ENCODE data around the gene SPIN1.

The SPIN1 gene

GRCh38 chr9:88388886-88389605, 802 bp downstream of the SPIN1 start:
- peak; percentile 57 for DNase-seq

- no peak for DNase-seq
Measured at GRCh38 chr9:88390371-88390990, 2.2 kb downstream of the SPIN1 start.

- no peak for DNase-seq
Measured at GRCh38 chr9:88391236-88391635, 3.0 kb downstream of the SPIN1 start.

- no peak for DNase-seq
Measured at GRCh38 chr9:88391921-88392320, 3.7 kb downstream of the SPIN1 start.

GRCh38 chr9:88392549-88392948, 4.3 kb downstream of the SPIN1 start:
- DNase-seq = no peak

GRCh38 chr9:88396836-88397577, 8.8 kb downstream of the SPIN1 start:
- no peak for DNase-seq

GRCh38 chr9:88398016-88398415, 9.8 kb downstream of the SPIN1 start:
- DNase-seq = no peak

GRCh38 chr9:88399966-88400365, 11.7 kb downstream of the SPIN1 start:
- DNase-seq = no peak

- DNase-seq = no peak
Measured at GRCh38 chr9:88403340-88403739, 15.1 kb downstream of the SPIN1 start.

GRCh38 chr9:88406051-88406450, 17.8 kb downstream of the SPIN1 start:
- DNase-seq = no peak

- no peak for DNase-seq
Measured at GRCh38 chr9:88411471-88411870, 23.2 kb downstream of the SPIN1 start.

GRCh38 chr9:88414298-88414697, 26.1 kb downstream of the SPIN1 start:
- DNase-seq = no peak

- no peak for DNase-seq
Measured at GRCh38 chr9:88418025-88418424, 29.8 kb downstream of the SPIN1 start.

GRCh38 chr9:88418715-88419540, 30.7 kb downstream of the SPIN1 start:
- DNase-seq = no peak

- DNase-seq = no peak
Measured at GRCh38 chr9:88420227-88420626, 32.0 kb downstream of the SPIN1 start.

- DNase-seq = no peak
Measured at GRCh38 chr9:88421348-88421747, 33.1 kb downstream of the SPIN1 start.

- no peak for DNase-seq
Measured at GRCh38 chr9:88425538-88425950, 37.3 kb downstream of the SPIN1 start.

- DNase-seq = no peak
Measured at GRCh38 chr9:88426651-88427050, 38.4 kb downstream of the SPIN1 start.

GRCh38 chr9:88429595-88430430, 41.6 kb downstream of the SPIN1 start:
- DNase-seq = no peak

GRCh38 chr9:88433583-88434255, 45.5 kb downstream of the SPIN1 start:
- no peak for DNase-seq

- no peak for DNase-seq
Measured at GRCh38 chr9:88435336-88435735, 47.1 kb downstream of the SPIN1 start.

- no peak for DNase-seq
Measured at GRCh38 chr9:88436379-88436778, 48.1 kb downstream of the SPIN1 start.
